Stimulated activated CD4-positive, alpha-beta T cell treated with anti-CD3 and anti-CD28 coated beads, TNF-alpha, amount 100 ng/mL, for 4 hours (primary cell): Measurements from ENCODE around the gene C1orf35.
A peak's percentile ranks its signal among the peaks of the same experiment; 100 is the strongest.
"Not testable (repeated sequence)": the region's sequence is repeated elsewhere in the genome, so short reads cannot be mapped to it uniquely, and the experiment has no call there.

ENCODE experiments used
- DNase-seq, 3 experiments: peaks; one replicate each; pipeline ENCODE4 v3.0.0-alpha.2; 2020; ENCODE audit warnings: low read depth in 3 of 3

The C1orf35 gene

GRCh38 chr1:228142155-228142691, 39.1 kb upstream of the C1orf35 start:
- no peak for DNase-seq

DNA sequence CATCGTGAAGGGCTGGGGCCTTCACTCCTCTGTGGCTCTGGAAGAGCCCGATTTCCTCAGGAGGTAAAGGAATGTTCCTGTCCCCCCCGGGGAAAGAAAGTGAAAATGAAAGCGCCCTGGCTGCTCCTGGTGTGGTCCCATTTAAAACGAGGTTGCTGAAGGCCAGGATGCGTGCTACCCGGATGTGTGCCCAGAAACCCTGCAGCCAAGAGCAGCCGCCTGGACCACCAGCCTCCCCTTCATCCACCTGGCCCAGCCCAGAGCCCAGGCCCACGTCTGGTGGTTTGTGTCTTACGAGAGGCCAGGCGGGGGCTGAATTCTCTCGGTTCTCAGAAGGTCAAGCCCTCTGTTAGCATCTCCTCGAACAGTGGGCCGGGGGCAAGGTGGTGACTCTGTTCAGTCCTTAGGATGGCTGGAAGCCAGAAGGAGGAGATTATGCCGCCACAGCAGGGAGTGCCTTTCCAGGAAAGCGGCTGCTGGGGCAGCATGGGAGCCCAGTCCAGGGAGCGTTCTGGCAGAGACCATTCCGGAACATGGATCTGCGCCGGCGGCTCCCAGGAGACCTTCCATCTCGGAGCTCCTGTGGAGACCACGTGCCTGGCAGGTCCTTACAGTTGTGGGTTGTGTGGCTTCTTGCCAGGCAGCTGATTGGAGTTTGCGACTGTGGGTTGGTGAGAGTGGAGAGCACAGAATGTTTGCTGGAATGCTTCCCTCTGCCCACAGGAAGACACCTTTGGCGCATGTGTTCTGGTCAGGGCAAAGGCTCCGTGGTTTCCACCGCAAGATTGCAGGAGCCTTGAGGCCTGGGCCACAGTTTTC, 38.3 kb upstream of the C1orf35 start:
- no peak for DNase-seq

GRCh38 chr1:228140724-228141225, 37.6 kb upstream of the C1orf35 start:
- no peak for DNase-seq

- peak; percentile 99 to 100 (median 100) for DNase-seq
These were observed 37.0 kb upstream of the C1orf35 start, which contains the start of gene GUK1 for GRCh38 chr1:228139931-228140723. GUK1 (plus strand) TSS chr1:228140279; CDS start chr1:228140303, 24 bp downstream.

DNA sequence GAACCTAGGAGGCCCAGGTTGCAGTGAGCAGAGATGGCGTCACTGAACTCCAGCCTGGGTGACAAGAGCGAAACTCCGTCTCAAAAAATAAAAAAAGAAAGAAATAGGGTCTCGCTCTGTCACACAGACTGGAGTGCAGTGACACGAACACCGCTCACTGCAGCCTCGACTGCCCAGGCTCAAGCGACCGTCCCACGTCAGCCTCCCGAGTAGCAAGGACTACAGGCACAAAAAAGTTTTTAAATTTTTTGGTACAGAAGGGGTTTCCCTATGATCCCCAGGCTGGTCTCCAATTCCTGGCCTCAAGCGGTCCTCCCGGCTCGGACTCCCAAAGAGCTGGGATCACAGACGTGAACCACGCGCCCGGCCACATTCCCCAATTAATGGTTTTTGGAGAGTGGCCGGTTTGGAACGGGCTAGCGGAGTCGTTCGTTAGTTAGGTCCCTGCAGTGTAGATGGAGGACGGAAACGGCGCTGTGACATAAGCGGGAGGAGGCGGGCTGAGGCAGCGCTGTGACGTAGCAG, 36.3 kb upstream of the C1orf35 start:
- DNase-seq: no peak

GRCh38 chr1:228136901-228137300, 33.8 kb upstream of the C1orf35 start:
- DNase-seq: no peak

GRCh38 chr1:228134591-228134990, 31.5 kb upstream of the C1orf35 start:
- no peak for DNase-seq

- DNase-seq: no peak
These were observed 28.6 kb upstream of the C1orf35 start for GRCh38 chr1:228131766-228132165.

GRCh38 chr1:228125185-228125584, 22.1 kb upstream of the C1orf35 start:
- DNase-seq: no peak

DNA sequence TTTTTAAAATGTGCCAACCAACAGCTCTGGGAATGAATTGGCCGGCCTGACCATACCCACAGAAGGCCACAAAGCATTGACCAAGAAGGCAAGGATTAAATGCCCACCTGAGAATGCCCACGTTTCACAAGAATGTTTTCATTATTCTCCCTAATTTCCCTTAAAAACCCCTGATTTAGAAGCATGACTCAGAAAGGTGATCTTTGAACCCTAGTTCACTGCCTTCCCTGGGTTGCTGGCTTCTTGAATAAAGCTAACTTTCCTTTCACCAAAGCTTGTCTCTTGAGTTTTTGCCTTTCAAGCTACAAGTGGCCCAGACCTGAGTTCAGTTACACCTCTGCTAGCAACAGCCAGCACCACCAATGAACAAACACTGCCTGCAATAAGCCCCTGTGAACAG, 20.4 kb upstream of the C1orf35 start:
- DNase-seq: no peak

GRCh38 chr1:228122921-228123441, 19.9 kb upstream of the C1orf35 start:
- DNase-seq: no peak

DNA sequence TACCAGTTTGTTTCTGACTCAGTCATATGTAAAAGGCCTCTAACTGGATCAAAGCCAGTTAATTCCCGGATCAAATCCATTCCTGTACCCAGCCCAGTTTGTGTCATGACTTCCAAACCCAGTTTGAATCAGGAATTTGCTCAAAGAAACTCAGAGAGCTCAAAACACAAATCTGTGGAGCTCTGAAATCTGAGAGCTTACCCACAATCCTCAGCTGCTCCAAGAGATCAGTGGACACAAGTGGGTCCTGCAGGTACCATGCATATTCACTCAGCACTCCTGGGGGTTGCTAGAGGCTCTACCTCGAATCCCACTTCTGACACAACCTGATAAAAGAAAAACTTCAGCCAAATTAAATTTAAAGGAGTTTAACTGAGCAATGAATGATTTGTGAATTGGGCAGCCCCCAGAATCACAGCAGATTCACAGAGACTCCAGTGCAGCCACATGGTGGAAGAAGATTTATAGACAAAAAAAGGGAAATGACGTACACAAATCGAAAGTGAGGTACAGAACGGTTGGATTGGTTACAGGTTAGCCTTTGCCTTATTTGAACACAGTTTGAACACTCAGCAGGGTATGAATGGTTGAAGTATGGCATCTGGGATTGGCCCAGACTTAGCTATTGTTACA, 17.8 kb upstream of the C1orf35 start:
- no peak for DNase-seq

DNA sequence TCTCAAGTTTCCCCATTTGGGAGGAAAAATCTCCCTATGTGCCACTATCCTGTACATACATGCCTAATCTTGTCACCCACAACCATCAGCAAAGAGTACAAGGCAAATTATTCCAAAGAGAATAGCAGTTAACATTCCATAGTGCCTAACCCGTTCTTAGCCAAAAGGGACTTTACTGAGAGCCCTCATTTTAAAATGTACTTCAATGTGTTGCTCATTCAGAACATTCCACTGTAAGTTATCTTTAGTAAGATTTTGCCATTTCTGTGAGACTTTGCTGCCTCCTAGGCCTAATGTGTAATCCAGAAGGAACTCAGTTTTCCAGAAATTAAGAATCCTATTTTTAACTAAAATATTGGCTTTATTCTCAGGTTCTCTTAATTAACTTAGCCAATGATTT, 17.2 kb upstream of the C1orf35 start:
- no peak for DNase-seq

DNA sequence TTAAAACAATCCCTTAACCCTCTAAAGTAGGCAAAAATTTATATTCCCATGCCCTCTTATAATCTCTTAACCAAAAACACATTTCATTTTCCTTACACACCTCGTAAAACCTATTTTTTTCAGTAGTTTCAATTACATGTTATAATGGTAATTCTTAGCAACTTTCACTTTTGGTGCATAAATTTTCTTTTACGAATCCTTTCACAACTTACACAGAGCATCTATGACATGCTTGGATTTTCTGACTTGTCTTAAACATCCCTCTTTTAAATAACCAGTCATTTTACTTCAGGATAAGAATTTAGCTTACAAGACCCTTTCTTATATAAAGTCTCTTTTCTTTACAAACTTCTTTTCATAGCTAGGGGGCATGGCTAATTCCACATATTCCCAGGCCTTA, 14.9 kb upstream of the C1orf35 start:
- DNase-seq: no peak

DNA sequence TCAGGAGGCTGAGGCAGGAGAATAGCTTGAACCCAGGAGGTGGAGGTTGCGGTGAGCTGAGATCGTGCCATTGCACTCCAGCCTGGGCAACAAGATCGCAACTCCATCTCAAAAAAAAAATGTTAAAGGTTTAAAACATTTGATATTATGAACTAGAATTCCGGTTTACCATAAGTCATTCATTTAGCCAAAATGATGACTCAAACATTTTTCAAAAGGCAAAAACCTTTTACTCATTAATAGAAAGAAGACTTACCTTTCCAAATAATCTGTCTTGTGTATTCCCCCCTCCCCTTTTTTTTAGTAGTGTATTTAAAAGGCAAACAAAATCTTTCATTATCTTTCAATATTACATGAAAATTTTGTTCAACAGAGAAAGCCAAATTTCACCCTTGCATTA, 14.2 kb upstream of the C1orf35 start:
- no peak for DNase-seq

DNA sequence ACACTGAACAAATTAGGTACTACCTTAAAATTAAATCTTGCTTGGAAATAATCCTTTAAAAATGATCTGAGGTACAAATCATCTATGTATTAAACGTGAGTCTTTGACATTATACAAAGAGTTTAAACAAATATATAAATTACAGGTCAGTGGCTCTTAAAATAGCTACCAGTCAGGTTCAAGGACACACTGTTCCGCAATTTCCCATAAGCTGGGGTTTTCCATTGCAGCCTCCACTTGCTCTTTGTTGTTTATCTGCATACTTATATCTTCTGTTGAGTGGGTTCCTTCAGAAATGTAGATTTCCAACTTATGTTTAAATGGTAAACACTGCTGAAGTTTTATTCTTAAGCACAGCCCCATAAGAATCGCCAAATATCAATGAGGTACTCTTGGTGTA, 11.7 kb upstream of the C1orf35 start:
- no peak for DNase-seq

DNA sequence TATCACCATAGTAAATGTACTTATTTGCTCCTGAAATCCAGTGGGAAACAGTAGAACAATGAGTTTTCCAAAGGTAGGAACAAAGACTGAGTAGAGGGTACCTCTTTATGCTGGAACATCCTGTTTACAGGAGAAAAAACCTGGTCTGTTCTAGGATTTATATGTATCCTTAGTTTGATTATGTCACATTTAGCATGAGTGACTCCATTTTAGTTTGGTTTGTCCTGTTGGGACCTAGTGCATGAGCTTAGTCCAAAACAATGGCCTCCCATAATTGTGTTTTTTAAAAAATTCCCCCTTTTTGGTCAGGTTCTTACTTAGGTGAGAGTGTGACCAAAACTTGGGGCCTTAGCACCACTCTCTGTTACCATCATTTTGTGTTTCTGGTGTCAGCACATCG, 9.5 kb upstream of the C1orf35 start:
- no peak for DNase-seq

DNA sequence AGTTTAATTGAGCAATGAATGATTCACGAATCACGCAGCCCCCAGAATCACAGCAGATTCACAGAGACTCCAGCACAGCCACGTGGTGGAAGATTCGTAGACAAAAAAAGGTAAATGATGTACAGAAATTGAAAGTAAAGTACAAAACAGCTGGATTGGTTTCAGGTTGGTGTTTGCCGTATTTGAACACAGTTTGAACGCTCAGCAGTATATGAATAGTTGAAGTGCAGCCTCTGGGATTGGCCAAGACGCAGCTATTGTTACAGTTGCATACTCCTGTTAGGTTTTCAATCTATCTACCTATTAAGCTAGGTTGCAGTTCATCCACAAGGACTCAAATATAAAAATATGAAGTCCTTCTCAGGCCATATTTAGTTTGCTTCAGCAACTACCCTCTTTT, 9.0 kb upstream of the C1orf35 start:
- DNase-seq: no peak

DNA sequence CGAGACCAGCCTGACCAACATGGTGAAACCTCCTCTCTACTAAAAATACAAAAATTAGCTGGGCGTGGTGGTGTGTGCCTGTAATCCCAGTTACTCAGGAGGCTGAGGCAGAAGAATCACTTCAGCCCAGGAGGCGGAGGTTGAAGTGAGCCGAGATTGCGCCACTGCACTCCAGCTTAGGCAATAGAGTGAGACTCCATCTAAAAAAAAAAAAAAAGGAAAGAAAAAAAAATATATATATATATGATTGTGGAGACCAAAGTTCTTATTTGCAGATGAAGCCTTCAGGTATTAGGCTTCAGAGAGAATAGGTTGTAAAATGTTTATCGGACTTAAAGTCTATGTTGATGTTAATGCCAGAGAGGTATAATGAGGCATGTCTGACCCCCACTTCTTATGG, 8.2 kb upstream of the C1orf35 start:
- DNase-seq: not testable (repeated sequence)

DNA sequence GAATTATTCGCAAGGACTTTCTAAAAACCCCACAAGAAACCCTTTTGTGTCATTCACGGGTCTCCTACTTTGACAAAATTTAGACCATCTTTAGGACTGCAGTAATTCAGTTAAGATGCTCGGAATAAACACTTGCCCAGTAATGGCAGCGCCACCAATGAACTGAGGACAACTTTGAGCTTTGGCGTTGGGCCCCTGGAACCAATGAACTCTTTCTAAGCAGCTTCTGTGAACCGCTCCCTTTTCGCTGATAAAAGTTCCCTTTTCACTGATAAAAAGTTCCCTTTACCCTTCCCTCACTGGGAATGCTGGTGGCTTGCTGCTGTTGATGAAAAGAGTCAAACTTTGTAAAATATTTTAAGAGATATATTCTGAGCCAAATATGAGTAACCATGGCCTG, 7.4 kb upstream of the C1orf35 start:
- DNase-seq: no peak

GRCh38 chr1:228109962-228110488, 6.9 kb upstream of the C1orf35 start:
- DNase-seq: no peak
